ENCODE measurements around the gene TFAP2D. TPM values are rescaled to one million over a fixed set of nuclear protein-coding genes. Genes with fewer than 3 reads are reported as not detected.

Gene TFAP2D
- total and polyA plus RNA-seq, 7 experiments from 2014 or later = not detected

DNA sequence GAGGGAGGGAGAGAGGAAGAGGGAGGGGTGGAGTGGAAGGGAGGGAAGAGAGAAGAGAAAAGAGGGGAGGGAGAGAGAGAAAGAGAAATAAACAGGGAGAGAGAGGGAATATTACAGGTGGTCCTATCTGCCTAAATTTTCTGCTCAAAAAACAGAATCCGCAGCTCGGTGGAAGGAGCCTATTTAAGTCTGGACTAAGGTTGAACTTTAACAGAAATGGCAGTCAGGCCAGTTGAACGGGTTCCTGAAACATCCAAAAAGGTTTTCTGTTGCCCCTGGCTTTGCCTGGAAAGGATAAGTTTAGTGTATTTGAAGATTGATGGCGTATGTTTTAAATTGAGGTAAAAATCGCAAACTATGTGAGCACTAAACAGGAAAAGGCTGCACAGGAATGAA is 107.5 kb downstream of the TFAP2D start:
- Mint-ChIP-seq H3K27ac (no peak overlapping the region), H3K4me1 (peaks cover 6 to 31% (median 28%) of the 10 kb centered on the region in 7 donors), H3K9me3 (peaks cover 0 to 19% (median 7%) of the 10 kb centered on the region in 11 donors), H3K36me3 (peaks cover 0 to 23% (median 3%) of the 10 kb centered on the region in 5 donors), H3K4me3 (peak overlapping the region in 6 of 10 donors; percentile 5 to 59 (median 40)), H3K27me3 (peaks cover 73 to 93% (median 89%) of the 10 kb centered on the region in 5 donors)
- no peak for DNase-seq
- peaks cover 0 to 32% of the 10 kb centered on the region in 2 donors for H3K27me3 ChIP-seq (ENCODE audit: control insufficient read depth in 2 of 2, insufficient read depth in 2 of 2, low read length in 2 of 2)
- H3K4me1 ChIP-seq (ENCODE audit: control insufficient read depth in 2 of 2, insufficient read depth in 2 of 2, low read length in 2 of 2) = peaks cover 0 to under 1% of the 10 kb centered on the region in 2 donors
- H3K27ac ChIP-seq (ENCODE audit: low read depth, low read length) = no peak overlapping the region
- no peak overlapping the region for H3K4me3 ChIP-seq (ENCODE audit: low read length)
- H3K36me3 ChIP-seq (ENCODE audit: control insufficient read depth in 2 of 3, insufficient read depth in 3 of 3, low read length in 3 of 3) = no peaks in the 10 kb centered on the region
- no peak for ATAC-seq
- intact Hi-C loops (cut with micrococcal nuclease) = no loop called here
- POLR2A ChIA-PET = interaction anchor here (0.6 kb wide), 1 partner anchor 32 kb away, joined by 3 read pairs; no protein-coding TSS in a partner anchor
- CTCF ChIA-PET = no interaction called here
- no peaks in the 10 kb centered on the region for H3K9me3 ChIP-seq (ENCODE audit: control insufficient read depth in 2 of 3, low read length in 3 of 3)

DNA sequence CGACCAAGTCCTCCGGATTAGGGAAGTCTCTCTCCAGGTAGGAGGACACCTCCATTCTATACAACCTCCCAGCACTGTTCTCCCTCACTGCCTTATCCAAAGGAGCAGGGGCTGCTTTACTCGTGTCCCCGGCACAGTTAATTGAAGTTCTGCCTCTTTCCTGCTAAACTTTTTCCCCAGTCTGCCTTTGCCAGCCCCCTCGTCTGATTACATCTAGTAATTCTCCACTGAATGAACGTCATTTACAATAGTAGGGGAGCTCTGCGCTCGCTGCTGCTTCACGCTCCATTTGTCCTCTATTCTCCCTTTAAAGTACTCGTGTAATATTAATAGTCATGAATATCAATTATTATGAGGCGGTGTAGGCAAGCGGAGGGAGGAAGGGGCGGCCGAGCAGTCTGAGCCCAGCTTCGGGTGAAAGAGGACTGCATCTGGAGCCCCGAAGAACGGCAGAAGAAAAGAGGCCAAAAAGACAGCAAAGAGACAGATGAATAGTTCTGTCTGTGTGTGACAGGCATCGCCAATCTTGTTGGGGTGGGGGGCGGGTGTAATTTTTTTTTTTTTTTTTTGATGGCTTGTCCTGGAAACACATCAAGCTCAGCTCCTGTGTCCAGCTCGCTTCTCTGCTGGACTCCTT is 108.2 kb downstream of the TFAP2D start:
- peaks cover under 1 to 37% of the 10 kb centered on the region in 2 donors for H3K27me3 ChIP-seq (ENCODE audit: control insufficient read depth in 2 of 2, insufficient read depth in 2 of 2, low read length in 2 of 2)
- H3K27ac Mint-ChIP-seq = no peak overlapping the region
- no peaks in the 10 kb centered on the region for H3K36me3 ChIP-seq (ENCODE audit: control insufficient read depth in 2 of 3, insufficient read depth in 3 of 3, low read length in 3 of 3)
- peak overlapping the region in 4 of 10 donors; percentile 5 to 41 (median 31) for H3K4me3 Mint-ChIP-seq
- intact Hi-C loops (cut with micrococcal nuclease) = no loop called here
- CTCF ChIA-PET = no interaction called here
- peaks cover 79 to 97% (median 93%) of the 10 kb centered on the region in 5 donors for H3K27me3 Mint-ChIP-seq
- POLR2A ChIA-PET = no interaction called here
- H3K27ac ChIP-seq (ENCODE audit: low read depth, low read length) = no peak overlapping the region
- H3K4me3 ChIP-seq (ENCODE audit: low read length) = no peak overlapping the region
- peaks cover 0 to 23% (median 8%) of the 10 kb centered on the region in 11 donors for H3K9me3 Mint-ChIP-seq
- H3K4me1 ChIP-seq (ENCODE audit: control insufficient read depth in 2 of 2, insufficient read depth in 2 of 2, low read length in 2 of 2) = no peaks in the 10 kb centered on the region
- ATAC-seq = no peak
- DNase-seq = no peak
- H3K4me1 Mint-ChIP-seq = peaks cover 6 to 31% (median 26%) of the 10 kb centered on the region in 7 donors
- H3K9me3 ChIP-seq (ENCODE audit: control insufficient read depth in 2 of 3, low read length in 3 of 3) = no peaks in the 10 kb centered on the region
- H3K36me3 Mint-ChIP-seq = peaks cover 0 to 23% (median 3%) of the 10 kb centered on the region in 5 donors

DNA sequence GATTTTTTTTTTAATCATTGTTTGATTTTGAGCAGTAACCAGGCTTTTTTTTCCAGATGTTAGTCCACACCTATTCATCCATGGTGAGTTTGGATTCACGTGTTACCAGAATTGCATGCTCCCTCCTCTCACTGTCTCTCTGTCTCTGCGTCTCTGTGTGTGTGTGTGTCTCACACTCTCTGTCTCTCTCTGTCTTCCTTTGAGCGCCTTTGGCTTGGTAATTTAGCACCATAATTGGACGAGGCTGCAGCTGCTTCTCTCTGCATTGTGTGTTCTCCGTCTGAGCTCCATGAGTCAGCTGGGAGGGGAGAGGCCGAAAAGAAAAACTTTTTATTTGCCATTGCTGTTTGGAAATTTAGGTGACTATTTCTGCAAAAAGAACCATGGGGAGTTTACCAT is 108.8 kb downstream of the TFAP2D start:
- intact Hi-C loops (cut with micrococcal nuclease) = no loop called here
- Mint-ChIP-seq H3K4me3 (no peak overlapping the region), H3K27ac (peak overlapping the region in 1 of 9 donors; percentile 42)

More for the DNA sequence above, 108.8 kb downstream of the TFAP2D start:
- Mint-ChIP-seq H3K27me3 (peaks cover 84 to 97% (median 93%) of the 10 kb centered on the region in 5 donors), H3K9me3 (peaks cover 0 to 24% (median 8%) of the 10 kb centered on the region in 11 donors), H3K36me3 (peaks cover 0 to 20% (median 3%) of the 10 kb centered on the region in 5 donors), H3K4me1 (peaks cover 6 to 31% (median 23%) of the 10 kb centered on the region in 7 donors)
- ChIA-PET POLR2A (no interaction called here), CTCF (no interaction called here)
- H3K9me3 ChIP-seq (ENCODE audit: control insufficient read depth in 2 of 3, low read length in 3 of 3) = no peaks in the 10 kb centered on the region
- H3K4me1 ChIP-seq (ENCODE audit: control insufficient read depth in 2 of 2, insufficient read depth in 2 of 2, low read length in 2 of 2) = no peaks in the 10 kb centered on the region
- H3K27ac ChIP-seq (ENCODE audit: low read depth, low read length) = no peak overlapping the region
- ATAC-seq (no peak), DNase-seq (no peak)
- H3K4me3 ChIP-seq (ENCODE audit: low read length) = no peak overlapping the region
- no peaks in the 10 kb centered on the region for H3K36me3 ChIP-seq (ENCODE audit: control insufficient read depth in 2 of 3, insufficient read depth in 3 of 3, low read length in 3 of 3)
- peaks cover 4 to 40% of the 10 kb centered on the region in 2 donors for H3K27me3 ChIP-seq (ENCODE audit: control insufficient read depth in 2 of 2, insufficient read depth in 2 of 2, low read length in 2 of 2)

Other genes starting within 250 kb of the TFAP2D start
- not detected for gene TFAP2B, start 105.3 kb downstream of the TFAP2D start, total RNA-seq
- gene TFAP2B, start 105.3 kb downstream of the TFAP2D start, polyA plus RNA-seq = not detected